PFSK-1 (cell line): Measurements from ENCODE around the gene ACTN4.

ENCODE experiments used
- POLR2AphosphoS5 ChIP-seq: IDR thresholded peaks from 2 replicates; pipeline ENCODE4 v1.6.1; 2012; ENCODE audit warnings: low read depth, mild to moderate bottlenecking, control low read depth, low read length, moderate library complexity
- SIN3A ChIP-seq: IDR thresholded peaks from 2 replicates; pipeline ENCODE4 v1.6.1; 2012; ENCODE audit warnings: mild to moderate bottlenecking, low read length, moderate library complexity, borderline replicate concordance; ENCODE audit not compliant: insufficient read depth
- TF ChIP-seq, protein P1 (sequence below), 2 experiments: IDR thresholded peaks; 2 replicates each; pipeline versions ENCODE4 v1.6.1 to v1.8.0; 2011 to 2012; ENCODE audit warnings: low read depth in 2 of 2, low read length in 2 of 2, control low read depth in 1 of 2, inconsistent platforms in 1 of 2, mild to moderate bottlenecking in 1 of 2, moderate library complexity in 1 of 2; ENCODE audit not compliant: insufficient read depth in 1 of 2

GRCh38 chr19:38635483-38636399 lies 11.7 kb upstream of the ACTN4 start:
- TF ChIP-seq, protein P1, sequence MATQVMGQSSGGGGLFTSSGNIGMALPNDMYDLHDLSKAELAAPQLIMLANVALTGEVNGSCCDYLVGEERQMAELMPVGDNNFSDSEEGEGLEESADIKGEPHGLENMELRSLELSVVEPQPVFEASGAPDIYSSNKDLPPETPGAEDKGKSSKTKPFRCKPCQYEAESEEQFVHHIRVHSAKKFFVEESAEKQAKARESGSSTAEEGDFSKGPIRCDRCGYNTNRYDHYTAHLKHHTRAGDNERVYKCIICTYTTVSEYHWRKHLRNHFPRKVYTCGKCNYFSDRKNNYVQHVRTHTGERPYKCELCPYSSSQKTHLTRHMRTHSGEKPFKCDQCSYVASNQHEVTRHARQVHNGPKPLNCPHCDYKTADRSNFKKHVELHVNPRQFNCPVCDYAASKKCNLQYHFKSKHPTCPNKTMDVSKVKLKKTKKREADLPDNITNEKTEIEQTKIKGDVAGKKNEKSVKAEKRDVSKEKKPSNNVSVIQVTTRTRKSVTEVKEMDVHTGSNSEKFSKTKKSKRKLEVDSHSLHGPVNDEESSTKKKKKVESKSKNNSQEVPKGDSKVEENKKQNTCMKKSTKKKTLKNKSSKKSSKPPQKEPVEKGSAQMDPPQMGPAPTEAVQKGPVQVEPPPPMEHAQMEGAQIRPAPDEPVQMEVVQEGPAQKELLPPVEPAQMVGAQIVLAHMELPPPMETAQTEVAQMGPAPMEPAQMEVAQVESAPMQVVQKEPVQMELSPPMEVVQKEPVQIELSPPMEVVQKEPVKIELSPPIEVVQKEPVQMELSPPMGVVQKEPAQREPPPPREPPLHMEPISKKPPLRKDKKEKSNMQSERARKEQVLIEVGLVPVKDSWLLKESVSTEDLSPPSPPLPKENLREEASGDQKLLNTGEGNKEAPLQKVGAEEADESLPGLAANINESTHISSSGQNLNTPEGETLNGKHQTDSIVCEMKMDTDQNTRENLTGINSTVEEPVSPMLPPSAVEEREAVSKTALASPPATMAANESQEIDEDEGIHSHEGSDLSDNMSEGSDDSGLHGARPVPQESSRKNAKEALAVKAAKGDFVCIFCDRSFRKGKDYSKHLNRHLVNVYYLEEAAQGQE (IDR thresholded peaks at IDR 0.05; ENCODE audit: insufficient read depth in 1 of 2, low read depth in 2 of 2, low read length in 2 of 2): no peak
- TF ChIP-seq POLR2AphosphoS5 (no peak), SIN3A (no peak)
